Measurements from ENCODE around the gene CACHD1.

The CACHD1 gene

DNA sequence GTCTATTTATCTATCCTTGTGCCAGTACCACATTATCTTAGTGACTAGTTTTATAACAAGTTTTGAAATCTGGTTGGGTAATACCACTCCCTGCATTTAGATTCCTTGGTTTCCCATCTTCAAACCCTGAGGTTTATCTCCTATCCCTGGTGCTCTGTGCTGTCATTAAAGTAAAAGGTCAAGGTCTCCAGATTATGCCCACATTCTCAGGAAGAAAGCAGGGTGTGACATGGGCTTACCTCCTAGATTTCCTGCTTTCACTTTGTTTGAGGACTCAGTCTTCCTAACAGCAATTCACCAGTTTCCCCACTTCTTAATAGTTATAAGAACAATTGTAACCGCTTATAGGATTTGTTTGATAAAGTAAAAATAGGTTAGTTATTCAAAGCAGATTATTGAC is 86.0 kb downstream of the CACHD1 start:
- no peak for DNase-seq

DNA sequence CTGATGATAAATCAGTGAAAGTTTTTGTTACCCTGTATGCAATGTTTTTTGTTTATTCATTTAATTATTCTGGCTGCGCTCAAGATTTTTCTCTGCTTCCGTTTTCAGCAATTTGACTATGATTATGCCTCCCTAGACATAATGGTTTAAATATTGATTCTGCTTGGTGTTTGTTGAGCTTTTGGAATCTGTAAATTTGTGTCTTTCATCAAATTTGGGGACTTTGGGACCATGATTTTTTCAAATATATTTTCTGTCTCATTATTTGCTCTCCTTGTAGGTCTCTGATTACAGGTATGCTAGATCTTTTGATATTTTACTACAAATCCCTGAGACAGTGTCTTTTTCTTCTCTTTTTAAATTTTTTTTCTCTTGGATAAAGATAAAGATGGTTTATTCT is 92.1 kb downstream of the CACHD1 start:
- no peak for DNase-seq

DNA sequence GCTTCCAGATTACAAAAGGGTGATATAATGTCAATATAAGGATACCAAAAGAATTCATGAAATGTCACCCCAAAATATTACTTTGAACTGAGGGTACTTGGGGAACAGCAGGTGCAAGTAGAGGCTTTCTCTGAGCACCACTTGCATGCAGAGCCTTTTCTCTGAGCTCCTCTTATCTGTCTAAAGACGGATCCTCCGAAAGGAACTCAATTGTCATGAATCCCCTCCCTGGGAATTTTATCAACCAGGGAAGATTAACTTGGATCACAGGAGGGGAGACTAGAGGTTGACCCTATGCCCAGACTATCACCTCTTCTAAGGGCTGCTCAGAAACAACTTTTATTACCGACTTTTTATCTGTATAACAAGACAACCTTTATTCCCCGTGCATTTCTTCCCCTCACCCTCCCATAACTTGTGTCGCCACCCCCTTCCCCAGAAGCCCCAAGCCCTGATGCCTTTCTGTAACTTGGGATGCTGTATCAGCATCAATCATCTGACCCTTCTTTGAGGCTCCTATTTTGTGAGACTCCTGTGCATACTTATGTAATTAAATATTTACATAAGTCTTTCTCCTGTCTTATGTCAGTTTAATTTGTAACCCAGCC is 94.1 kb downstream of the CACHD1 start:
- no peak for DNase-seq

DNA sequence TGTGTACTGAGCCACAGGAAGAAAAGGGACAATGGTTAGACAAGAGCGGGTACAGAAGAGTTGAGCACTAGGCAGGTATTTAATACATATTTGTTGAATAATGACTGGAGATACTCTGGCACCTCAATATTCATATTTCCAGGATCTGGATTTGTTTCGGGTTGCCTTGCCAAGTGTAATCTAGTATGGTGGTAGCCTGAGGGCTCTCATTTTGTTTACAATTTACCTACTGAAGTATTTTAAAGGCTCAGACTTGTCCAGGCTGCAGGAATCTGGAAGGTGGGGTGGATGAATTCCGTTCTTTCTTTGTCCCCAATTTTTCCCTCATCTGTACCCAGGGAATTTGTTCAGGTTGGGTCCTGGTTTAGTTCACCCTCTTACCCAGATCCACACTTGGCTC is 95.0 kb downstream of the CACHD1 start:
- DNase-seq = no peak

DNA sequence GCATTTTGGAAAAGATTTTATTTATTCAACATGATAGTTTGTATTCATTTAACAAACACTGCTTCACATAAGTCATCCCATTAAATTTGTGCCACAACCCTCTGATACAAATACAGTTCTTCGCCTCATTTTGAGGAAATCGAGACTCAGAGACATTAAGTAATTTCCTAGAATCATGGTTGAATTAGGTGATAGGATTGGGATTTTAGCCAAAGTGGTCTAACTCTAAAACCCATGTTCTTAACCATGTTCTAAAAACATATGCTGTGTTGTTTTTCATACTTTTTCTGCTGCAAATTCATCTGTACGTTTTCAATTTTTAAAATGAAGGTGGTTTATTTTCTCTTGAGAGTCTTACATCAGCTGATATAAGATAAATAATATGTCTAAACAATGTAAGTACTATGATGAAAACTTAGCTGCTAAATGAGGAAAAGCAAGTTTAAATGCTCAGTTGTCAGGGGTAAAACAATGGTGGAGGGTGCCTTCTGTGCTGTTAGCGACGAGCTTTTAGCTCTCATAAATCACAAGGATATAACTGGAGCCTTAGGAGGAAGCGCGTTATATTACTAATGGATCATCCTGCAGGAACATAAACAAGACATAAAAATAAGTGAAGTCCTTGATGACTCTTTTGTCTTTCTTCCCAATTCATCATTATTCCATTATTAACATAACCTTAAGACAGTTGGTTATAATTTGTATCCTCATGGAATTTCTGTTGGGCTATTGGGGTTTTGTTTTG is 97.7 kb downstream of the CACHD1 start:
- no peak for DNase-seq

DNA sequence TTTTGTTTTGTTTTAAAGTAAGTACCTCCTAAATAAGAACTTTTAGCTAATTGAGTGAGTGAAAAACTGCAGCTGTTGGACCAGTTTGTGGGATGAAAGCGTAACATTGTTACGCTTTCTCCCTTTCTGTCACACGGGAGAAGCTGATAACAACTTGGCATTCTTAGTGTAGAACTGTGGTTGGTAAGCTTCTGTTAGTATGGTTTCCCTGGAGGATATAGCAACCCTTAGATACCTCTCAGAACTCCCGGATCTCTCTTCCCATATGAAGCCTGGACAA is 98.2 kb downstream of the CACHD1 start:
- DNase-seq = no peak

DNA sequence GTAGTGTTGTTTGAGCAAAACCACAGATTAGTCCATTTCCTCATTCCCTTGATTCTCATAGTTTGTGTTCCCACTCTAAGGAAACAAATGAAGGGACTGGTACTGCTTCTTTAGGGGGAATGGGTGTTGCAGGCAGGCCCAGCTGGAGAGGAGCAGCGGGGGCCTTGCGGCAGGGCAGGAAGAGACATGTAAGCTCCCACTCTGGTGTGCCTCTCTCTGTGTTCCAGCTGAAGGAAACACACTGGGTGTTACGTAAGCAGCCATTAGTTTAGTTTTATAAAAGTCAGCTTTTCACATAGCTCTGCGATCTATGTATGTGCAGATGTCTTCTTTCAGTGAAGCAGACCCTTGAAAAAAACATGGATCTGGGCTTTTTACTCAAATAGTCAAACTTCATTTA is 99.5 kb downstream of the CACHD1 start:
- DNase-seq = no peak

DNA sequence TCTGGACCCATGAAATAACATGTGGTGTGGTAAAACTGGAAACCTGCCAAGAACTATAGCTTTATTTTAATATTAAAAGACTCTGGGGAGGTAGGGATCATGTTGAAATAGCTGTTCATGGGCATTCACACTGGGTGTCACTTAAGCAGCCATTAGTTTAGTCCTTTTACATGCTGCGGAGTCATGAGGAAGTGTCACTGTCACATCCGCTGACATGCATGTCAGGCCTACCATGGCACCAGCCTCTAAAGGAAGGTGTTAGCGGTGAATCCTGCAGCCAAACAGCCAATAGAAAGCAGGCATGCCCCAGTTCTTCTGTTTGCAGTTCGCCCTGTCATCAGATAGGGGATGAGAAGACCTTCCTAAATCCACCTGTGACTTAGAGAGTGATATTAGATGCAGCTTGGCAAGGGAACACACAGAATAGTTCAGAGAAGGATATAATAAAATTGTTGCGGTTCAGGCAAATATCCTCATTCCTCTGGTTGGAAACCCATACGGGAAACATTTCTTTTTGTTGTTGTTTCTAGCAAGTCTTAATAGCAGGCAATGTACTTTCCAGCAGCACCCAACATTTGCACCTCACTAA is 100.4 kb downstream of the CACHD1 start:
- no peak for DNase-seq

DNA sequence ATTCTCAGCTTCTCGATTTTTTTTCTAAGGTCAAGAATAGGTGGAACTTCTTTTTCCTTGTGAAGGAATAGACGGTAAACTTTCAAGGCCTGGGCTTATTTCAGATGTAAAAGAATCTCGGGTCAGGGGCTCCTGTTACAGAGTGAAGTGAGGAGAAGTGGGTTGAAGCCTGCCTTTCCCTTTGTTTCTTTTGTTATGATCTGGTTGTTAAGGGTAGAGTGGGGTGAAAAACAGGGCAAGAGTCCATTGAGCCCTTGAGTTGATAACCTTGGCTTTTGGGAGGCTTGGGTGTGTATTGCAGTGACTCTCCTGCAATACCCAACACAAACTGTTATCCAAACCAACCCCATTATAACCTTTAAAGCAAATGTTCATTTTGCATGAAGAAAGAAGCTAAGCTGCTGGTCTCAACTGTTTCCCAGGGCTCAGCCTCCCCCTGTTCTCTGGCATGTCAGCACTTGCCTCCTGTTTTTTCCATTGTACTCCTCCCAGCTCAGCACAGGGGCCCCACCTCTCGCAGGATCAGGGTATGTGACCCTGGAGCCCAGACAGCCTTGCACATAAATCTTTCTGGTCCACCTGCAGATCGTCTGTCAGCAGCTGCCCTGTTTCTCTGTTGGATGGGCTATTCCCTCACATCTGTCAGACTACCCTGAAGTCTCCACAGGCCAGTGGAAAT is 102.4 kb downstream of the CACHD1 start:
- DNase-seq = no peak

DNA sequence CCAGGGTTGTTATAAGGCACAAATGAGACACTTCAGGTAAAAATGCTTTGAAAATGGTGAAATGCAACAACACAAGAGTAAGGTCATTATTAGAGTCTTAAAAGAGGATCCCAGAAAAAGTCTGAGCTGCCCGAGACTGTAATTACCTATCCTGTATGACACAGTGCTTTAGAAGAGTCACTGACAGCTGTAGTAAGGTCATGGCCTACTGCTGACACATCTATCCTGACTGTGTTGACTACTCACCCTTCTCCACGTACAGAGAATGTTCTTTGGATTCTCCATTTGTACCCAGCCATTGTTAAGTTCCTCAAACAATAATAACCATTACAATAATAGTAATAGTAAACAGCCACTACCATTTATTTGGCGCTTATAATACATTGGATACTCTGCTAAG is 104.4 kb downstream of the CACHD1 start:
- DNase-seq = no peak

DNA sequence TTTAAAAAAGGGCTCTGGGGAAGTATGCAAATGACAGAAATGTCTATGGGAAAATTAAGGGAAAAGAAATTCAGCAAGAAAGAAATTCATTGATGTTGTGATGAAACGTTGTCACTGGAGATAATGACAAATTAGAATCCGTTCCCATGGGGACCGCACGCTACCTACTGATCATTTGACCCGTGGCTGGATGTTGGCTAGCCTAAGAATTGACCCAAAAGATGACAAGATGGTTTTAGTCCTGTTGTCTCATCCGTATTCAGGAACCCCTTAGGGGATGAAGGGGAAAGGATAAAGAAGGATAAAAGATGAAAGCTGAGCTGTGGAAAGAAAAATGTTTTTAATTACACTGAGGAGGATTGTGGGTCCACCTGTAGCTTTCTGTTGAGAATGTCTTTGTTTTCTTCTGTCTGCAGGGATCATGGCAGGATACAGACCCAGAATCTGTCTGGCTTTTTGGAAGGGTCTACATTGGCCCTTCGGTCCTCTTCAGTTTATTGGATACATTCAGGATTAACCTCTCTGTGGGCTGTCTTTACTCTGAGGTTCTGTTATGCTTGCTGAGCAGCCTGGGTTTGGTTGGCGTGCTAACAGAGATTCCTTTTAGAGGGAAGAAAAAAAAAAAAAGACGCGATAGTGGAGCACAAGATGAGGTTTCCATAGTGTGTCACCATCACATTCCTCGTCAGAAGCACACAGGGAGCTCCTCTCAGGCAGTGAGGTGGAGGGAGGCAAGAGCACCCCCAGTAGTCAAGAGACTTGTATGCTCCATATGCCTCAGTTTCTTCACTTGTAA is 106.2 kb downstream of the CACHD1 start:
- DNase-seq = no peak

DNA sequence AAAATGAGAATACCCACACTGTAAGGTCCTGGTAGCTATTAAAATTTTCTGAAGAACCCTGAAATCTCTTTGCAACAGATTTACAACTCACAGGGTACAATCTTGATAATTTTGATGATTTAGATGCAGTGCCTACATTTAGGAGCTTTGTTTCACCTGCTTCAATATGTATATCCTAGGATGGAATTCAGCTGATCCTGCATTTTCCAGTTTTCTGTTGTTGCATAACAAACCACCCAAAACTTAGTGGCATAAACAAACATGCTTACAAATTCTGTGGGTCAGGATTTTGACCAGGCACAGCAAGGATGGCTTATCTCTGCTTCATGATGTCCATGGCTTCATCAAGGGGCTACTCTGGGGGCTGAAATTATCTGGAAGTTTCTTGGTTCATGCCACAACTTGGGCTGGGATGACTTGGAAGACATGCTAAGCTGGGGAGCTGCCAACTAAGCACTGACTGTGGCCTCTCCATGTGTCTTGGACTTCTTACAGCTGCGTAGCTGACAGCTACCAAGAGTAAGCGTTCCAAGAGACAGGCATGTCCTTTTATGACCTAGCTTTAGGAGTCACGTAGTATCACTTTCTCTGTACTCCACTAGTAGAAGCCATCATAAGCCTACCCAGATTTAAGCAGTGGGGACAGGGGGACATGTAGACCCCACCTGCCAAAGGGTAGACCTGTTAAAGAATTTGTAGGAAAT is 108.5 kb downstream of the CACHD1 start:
- DNase-seq = no peak

DNA sequence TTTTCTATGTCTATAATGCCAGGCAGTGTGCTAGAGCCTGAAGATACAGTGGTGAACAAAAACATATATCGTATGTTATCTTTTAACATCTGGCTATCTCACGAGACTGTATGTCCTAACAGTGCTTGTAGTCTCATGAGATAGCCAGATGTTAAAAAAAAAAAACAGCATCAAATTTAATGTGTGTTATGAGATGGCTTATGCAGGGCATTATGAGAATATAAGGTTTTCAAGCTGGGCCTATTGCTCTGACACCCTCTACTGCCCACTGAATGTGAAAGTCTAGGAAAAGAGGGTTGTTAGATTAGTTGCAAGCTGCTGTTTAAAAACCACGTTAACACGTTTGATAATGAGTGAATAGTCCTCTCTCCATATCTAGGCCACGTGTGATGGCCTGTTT is 109.8 kb downstream of the CACHD1 start:
- DNase-seq = no peak

DNA sequence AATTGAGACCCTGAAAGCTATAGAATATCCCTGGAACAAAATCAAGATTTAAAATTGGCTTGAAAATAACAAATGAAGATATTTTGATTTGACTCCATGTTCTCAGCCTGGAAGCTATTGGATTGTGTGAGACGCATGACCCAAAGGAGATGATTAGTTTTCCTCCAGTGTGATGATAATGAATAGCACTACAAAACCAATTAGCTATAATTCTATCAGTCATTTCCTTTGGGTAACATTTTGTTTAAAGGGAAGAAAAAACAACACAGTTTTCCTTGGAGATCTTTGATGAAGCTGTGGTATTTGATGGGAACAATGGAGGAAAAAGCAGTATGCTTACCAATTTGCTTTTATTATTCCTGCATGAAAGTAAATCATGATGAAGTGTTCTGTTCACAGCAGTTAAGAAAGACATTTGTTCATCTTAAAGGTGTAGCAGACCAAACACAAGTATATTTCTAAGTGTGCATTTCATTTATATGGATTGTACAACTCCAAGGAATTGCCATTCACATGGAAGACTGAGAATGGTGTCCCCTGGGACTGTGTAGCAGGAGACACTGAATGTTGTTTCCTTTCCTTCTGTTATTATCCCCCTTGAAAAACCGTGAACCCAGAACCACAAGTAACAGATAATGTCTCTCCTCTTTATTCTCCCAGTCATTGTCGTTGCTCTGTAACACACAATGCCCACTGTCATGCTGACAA is 111.4 kb downstream of the CACHD1 start:
- no peak for DNase-seq

DNA sequence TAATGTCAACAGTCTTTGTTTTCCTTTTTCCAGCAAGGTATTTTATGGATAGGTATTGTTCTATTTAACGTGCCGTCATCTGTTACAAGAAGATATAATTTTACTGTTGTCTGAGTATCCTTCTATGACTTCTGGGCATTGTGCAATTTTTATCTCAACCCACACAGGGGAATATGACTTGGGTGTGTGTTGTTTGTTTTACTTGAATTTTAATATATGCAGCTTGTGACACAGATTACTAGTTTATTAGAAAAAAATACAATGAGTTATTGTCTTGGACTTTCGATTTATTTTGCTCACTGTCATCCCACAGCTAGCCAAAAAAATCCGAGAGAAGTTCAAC is 111.9 kb downstream of the CACHD1 start:
- no peak for DNase-seq

DNA sequence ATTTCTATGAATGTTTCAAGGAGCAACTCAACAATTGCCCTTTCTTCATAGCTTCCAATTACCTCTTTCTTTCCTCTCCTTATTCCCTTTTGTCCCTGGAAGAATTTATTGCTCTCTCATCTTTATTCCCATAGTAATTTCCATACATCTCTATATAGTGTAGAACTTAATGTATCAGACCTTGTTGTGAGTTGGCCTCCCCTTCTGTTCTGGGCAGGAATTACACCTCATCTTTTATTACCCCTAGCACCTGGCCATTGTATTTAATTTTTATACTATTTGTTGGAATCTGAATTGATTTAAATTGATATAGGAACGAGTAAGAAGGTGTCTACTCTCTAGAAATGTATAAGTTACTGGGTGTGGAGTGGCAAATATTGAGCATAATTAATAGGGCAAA is 114.5 kb downstream of the CACHD1 start:
- DNase-seq = no peak

DNA sequence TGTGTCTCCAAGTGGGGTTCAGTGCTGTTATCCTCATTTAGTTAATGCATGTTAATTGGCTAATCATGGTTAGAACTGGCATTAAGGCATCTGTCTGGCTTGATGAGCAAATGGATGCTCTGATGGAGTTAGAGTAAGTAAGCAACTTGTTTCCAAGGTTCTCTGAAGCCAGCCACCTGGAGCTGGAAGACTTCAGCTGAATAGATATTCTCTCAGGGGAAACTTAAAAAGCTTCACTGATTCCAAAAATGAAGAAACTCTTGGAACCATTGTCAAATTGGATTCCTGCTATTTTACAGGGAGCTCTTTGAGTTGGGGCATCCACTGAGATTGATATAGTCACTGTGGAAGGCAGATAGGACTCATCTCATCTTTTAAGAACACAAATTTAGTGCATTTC is 118.9 kb downstream of the CACHD1 start:
- no peak for DNase-seq

DNA sequence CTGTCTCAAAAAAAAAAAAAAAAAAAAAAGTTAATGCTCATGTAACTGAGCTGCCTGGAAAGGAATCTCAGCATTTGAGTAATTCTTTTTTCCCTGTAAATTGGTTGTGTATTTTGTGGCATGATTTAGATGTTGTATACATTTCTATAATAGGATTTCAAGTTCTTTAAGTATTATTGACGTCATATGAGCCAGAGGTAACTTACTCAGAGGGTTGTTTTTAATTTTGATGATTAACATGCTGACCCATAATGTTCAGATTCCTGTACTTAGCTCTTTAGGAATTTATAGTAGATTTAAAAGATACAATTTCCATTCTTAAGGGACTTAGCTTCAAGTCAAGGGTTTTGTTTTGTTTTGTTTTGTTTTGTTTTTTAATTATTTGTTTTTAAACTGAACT is 120.4 kb downstream of the CACHD1 start:
- no peak for DNase-seq

DNA sequence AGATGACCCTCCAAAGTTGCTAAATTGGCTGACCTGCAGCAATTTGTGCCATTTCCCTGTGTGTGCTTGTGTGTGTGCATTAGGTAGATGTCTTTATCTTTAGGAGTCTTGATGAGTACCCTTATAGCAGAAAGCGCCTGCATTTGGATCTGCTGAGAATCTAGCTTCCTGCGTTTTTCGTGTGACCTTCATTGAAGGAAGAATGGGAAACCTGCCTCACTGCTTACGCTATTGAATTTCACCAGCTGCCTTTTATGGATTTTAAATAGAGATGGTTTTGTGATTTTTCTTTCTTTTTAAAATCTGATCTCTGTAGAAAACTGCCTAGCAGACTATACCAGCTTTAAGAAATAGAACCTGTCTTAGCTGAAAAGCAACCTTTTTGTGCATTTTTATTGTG is 124.5 kb downstream of the CACHD1 start:
- DNase-seq = no peak

DNA sequence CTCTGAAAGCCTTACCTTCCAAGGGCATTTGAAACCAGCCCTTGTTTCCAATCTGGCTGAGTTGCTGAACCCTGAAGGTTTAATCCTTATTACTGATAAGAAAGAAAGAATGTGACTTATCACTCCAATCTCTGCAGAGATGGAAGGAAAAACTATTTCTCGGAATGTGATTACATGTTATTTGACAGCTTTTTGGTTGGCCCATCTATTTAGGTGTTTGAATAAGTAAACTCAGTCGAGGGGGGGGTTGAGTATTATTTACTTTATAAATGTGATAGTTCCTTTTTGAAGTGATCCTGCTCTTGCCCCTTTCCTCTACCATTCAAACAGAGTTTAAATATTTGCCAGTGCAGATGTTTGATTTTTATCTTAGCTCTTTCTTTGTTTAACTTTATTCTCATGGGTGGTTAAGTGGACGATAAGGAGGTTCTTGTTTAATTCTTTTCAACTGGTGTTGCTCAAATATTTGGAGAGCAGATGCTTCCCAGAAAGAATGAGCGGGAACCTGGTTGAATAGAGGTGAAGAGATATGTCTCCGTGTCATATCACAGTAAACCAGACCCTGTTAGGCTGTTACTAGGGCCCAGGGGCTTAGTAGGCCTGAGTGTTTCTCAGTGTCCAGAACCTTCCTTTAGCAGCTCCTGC is 126.1 kb downstream of the CACHD1 start:
- no peak for DNase-seq

DNA sequence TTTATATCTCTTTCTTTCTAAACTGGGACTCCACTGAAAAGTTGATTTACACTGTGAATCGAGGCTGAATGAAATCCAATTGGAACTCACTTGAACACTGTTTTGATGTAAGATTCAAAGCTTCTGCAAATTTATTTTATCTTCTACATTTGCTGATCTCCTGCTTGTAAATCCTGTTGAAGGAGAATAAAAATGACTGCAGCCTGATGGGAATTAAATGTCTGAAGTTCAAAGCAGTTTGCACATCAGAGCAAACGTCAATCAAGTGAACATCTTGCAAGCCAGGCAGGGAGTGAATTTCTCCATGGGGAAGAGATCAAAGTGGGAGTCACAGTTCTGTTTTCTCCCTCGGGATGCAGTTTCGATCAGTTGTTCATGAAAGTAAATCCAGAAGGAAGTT is 127.2 kb downstream of the CACHD1 start:
- no peak for DNase-seq

DNA sequence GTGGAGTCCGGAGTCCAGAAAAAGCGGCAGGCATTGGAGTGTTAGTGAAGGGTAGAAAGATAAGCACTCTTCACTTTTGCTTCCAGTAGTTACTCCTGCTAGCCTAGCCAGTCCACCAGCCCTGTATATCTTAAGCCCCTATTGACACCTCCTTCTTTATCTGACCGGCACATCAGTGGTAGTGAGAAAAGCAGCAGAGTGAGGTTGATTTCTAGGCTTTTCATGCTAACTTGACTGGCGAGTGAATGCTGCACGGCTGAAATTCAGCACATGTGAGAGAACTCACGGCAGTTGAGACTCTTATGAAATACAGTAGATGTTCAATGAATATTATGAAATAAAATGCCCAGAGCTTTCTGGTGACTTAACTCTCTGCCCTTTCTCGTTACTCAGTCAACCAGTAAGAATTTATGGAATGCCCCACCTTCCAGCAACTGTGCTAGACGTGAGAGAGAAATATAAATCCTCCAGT is 128.2 kb downstream of the CACHD1 start:
- DNase-seq = no peak
